AG04450 (cell line): ENCODE measurements around the gene SPTSSB. TPM values are rescaled to one million over a fixed set of nuclear protein-coding genes. Genes with fewer than 3 reads are reported as not detected.

Experiments used
- CTCF ChIA-PET: fragments of 300-600, 350-600 bp; formaldehyde crosslinking; extraction: SDS; loops from one replicate; lab custom pipeline; 2022; ENCODE audit warnings: antibody characterized with exemption, inconsistent platforms; lab: Charles Lee
- POLR2A ChIA-PET: fragments of 350-600 bp; formaldehyde crosslinking; extraction: SDS; loops from one replicate; lab custom pipeline; 2021; ENCODE audit warnings: antibody characterized with exemption, inconsistent platforms; lab: Yijun Ruan, JAX
- DNase-seq: peaks from one replicate; pipeline ENCODE4 v3.0.0-alpha.2; 2011; ENCODE audit warnings: low read depth, low spot score
- H3K27ac ChIP-seq: one replicate; pipeline ENCODE4 v1.5.1; 2012; ENCODE audit warnings: low read depth, low read length, control low read depth
- H3K27me3 ChIP-seq: one replicate; pipeline ENCODE4 v1.6.0; 2012; ENCODE audit warnings: low read length; ENCODE audit not compliant: control insufficient read depth, insufficient read depth
- H3K4me3 ChIP-seq: 2 replicates; pipeline ENCODE4 v1.5.1; 2011; ENCODE audit warnings: mild to moderate bottlenecking, low read depth, low read length, control low read depth
- H3K9me3 ChIP-seq: 2 replicates; pipeline ENCODE4 v1.5.1; 2012; ENCODE audit warnings: low read length; ENCODE audit not compliant: control insufficient read depth, insufficient read depth
- CTCF ChIP-seq: IDR thresholded peaks from 2 replicates; pipeline ENCODE4 v1.5.1; 2011; ENCODE audit warnings: low read depth, low read length, control low read depth, inconsistent platforms
- polyA plus RNA-seq: library from polyadenylated mRNA; depleted of rRNA; stranded (reverse); fragments of >200 nt; gene quantifications from 2 replicates; pipeline ENCODE4 v1.2.3, GENCODE V29; 2011

Gene SPTSSB
- polyA plus RNA-seq, 1 experiment: not detected

GRCh38 chr3:161392853-161393252, 21.5 kb upstream of the SPTSSB start:
- H3K9me3 ChIP-seq: no peaks in the 10 kb centered on the region
- no peak for DNase-seq
- no peak for TF ChIP-seq CTCF
- peaks cover 2% of the 10 kb centered on the region for H3K27me3 ChIP-seq
- ChIA-PET POLR2A (no interaction called here), CTCF (interaction anchor here (1.2 kb wide), 1 partner anchor 118 kb away, joined by 3 read pairs; no protein-coding TSS in a partner anchor)
- no peak overlapping the region for H3K4me3 ChIP-seq
- H3K27ac ChIP-seq: no peak overlapping the region

- H3K27me3 ChIP-seq: peaks cover 2% of the 10 kb centered on the region
- POLR2A ChIA-PET: no interaction called here
- CTCF ChIA-PET: no interaction called here
- no peak for DNase-seq
- TF ChIP-seq CTCF: no peak
- H3K4me3 ChIP-seq: no peak overlapping the region
- H3K27ac ChIP-seq: no peak overlapping the region
- H3K9me3 ChIP-seq: no peaks in the 10 kb centered on the region
These were observed 18.9 kb upstream of the SPTSSB start for GRCh38 chr3:161390200-161390599.

GRCh38 chr3:161389445-161390035, 18.2 kb upstream of the SPTSSB start:
- no peak for TF ChIP-seq CTCF
- POLR2A ChIA-PET: no interaction called here
- DNase-seq: no peak
- no peak overlapping the region for H3K27ac ChIP-seq
- no peaks in the 10 kb centered on the region for H3K9me3 ChIP-seq
- H3K27me3 ChIP-seq: peaks cover 2% of the 10 kb centered on the region
- H3K4me3 ChIP-seq: no peak overlapping the region
- CTCF ChIA-PET: no interaction called here

- no peak for DNase-seq
- H3K4me3 ChIP-seq: no peak overlapping the region
- H3K27me3 ChIP-seq: no peaks in the 10 kb centered on the region
- H3K27ac ChIP-seq: no peak overlapping the region
- no peak for TF ChIP-seq CTCF
- H3K9me3 ChIP-seq: no peaks in the 10 kb centered on the region
- POLR2A ChIA-PET: no interaction called here
- CTCF ChIA-PET: interaction anchor here (1.2 kb wide), 1 partner anchor 17 kb away, joined by 3 read pairs; the partner anchor contains the start of gene SPTSSB
These were observed 17.5 kb upstream of the SPTSSB start for GRCh38 chr3:161388855-161389254.

GRCh38 chr3:161386991-161387770, 15.9 kb upstream of the SPTSSB start:
- CTCF ChIA-PET: interaction anchor here (0.9 kb wide), 1 partner anchor 22 kb away, joined by 3 read pairs; no protein-coding TSS in a partner anchor

More at GRCh38 chr3:161386991-161387770, 15.9 kb upstream of the SPTSSB start:
- DNase-seq: no peak
- TF ChIP-seq CTCF: no peak
- Histone ChIP-seq H3K9me3 (no peaks in the 10 kb centered on the region), H3K27me3 (no peaks in the 10 kb centered on the region), H3K4me3 (no peak overlapping the region), H3K27ac (no peak overlapping the region)
- POLR2A ChIA-PET: no interaction called here
